ENCODE results near the gene RPL13A. TPM values are rescaled to one million over a fixed set of nuclear protein-coding genes. Genes with fewer than 3 reads are reported as not detected.
A peak's percentile ranks its signal among the peaks of the same experiment; 100 is the strongest.

Gene RPL13A
- total RNA-seq, 1 donor from 2014 or later, result 2,617 TPM

DNA sequence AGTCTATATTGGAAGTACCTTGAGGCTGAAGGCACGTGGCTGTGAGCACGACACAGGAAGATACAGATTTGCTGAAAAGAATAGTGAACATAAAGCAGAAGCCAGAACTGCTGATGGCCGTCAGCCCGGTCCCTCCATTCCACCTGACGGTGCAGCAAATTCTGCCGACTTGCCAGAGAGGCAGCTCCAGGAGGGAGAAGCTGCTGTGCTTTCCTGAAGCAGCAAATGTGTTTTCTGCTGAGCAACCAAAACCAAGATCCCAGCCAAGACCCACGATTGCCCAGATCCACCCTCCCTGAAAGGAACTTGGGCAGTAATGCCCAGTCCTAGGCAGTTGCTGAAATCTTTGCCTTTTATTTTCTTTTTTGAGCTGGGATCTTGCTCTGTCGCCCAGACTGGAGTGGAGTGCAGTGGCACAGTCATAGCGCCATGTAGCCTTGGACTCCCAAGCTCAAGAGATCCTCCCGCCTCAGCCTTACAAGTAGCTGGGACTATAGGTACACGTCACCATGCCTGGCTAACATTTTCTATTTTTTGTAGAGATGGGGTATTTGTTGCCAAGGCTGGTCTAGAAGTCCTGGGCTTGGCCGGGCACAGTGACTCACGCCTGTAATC is 33.4 kb downstream of the RPL13A start:
- no peaks in the 10 kb centered on the region for H3K27me3 Mint-ChIP-seq (ENCODE audit: unreplicated experiment)
- no peak overlapping the region for H3K4me3 Mint-ChIP-seq (ENCODE audit: unreplicated experiment)
- TF ChIP-seq, protein P1, sequence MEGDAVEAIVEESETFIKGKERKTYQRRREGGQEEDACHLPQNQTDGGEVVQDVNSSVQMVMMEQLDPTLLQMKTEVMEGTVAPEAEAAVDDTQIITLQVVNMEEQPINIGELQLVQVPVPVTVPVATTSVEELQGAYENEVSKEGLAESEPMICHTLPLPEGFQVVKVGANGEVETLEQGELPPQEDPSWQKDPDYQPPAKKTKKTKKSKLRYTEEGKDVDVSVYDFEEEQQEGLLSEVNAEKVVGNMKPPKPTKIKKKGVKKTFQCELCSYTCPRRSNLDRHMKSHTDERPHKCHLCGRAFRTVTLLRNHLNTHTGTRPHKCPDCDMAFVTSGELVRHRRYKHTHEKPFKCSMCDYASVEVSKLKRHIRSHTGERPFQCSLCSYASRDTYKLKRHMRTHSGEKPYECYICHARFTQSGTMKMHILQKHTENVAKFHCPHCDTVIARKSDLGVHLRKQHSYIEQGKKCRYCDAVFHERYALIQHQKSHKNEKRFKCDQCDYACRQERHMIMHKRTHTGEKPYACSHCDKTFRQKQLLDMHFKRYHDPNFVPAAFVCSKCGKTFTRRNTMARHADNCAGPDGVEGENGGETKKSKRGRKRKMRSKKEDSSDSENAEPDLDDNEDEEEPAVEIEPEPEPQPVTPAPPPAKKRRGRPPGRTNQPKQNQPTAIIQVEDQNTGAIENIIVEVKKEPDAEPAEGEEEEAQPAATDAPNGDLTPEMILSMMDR (IDR thresholded peaks at IDR 0.05), result no peak
- no peak for DNase-seq (ENCODE audit: extremely low spot score, unreplicated experiment)
- no peak overlapping the region for H3K27ac Mint-ChIP-seq (ENCODE audit: unreplicated experiment)
- no peaks in the 10 kb centered on the region for H3K9me3 Mint-ChIP-seq (ENCODE audit: unreplicated experiment)
- peaks cover 33% of the 10 kb centered on the region for H3K36me3 Mint-ChIP-seq (ENCODE audit: unreplicated experiment)
- H3K4me1 Mint-ChIP-seq (ENCODE audit: unreplicated experiment), result peaks cover 1% of the 10 kb centered on the region

DNA sequence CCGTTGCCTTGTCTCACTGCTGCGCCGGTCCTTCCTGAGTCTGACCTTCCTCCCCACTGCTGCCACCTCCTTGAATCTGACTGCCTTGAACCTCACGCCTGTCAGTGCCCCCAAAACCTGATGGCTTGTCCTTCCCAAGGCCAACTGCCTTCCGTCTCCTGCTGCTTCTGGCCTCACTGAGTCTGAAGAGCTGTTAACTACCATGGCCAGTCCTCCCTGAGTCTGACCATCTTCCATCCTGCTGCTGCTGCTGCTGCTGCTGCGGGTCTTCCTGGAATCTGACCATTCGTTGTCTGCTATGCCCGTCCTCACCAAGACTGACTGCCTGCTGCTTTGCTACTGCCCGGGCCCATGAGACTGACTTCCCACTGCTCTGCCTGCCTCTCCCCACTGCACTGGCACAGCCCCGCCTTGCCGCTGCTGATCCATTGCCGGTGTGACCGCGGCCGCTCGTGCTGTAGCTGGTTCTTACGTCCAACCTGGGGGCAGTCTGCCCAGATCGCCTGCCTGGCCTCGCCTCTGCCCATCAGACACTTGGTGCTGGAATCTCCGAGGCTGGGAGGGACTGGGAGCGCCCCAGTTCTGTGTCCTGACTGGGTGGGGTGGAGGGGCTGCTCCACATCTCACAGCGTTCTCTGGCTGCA is 37.5 kb downstream of the RPL13A start:
- Mint-ChIP-seq H3K27me3 (ENCODE audit: unreplicated experiment) (no peaks in the 10 kb centered on the region), H3K4me1 (ENCODE audit: unreplicated experiment) (peaks cover 17% of the 10 kb centered on the region), H3K9me3 (ENCODE audit: unreplicated experiment) (no peaks in the 10 kb centered on the region), H3K27ac (ENCODE audit: unreplicated experiment) (peak overlapping the region; percentile 34), H3K4me3 (ENCODE audit: unreplicated experiment) (no peak overlapping the region), H3K36me3 (ENCODE audit: unreplicated experiment) (peaks cover 23% of the 10 kb centered on the region)
- DNase-seq (ENCODE audit: extremely low spot score, unreplicated experiment), result no peak
- TF ChIP-seq, protein P1 (IDR thresholded peaks at IDR 0.05), result no peak

DNA sequence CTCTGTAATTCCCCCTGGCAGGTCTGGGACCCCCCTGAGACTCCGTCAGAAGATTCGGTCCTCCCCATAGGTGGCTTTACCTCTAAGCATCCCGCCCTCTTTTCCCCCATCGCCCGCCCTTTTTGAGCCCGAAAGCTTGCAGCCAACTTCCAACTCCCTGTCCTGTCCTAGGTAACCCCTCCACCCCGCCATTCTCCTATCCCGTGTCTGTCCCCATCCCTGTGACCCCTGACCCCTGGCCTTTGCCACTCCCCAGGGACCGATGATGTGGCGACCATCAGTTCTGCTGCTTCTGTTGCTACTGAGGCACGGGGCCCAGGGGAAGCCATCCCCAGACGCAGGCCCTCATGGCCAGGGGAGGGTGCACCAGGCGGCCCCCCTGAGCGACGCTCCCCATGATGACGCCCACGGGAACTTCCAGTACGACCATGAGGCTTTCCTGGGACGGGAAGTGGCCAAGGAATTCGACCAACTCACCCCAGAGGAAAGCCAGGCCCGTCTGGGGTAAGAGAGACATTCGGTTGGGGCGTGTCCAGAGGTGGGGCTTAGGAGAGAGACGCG is 40.9 kb downstream of the RPL13A start:
- peaks cover 19% of the 10 kb centered on the region for H3K36me3 Mint-ChIP-seq (ENCODE audit: unreplicated experiment)
- H3K9me3 Mint-ChIP-seq (ENCODE audit: unreplicated experiment), result no peaks in the 10 kb centered on the region
- DNase-seq (ENCODE audit: extremely low spot score, unreplicated experiment), result no peak
- H3K27ac Mint-ChIP-seq (ENCODE audit: unreplicated experiment), result peak overlapping the region; percentile 99
- peak overlapping the region; percentile 77 for H3K4me3 Mint-ChIP-seq (ENCODE audit: unreplicated experiment)
- TF ChIP-seq, protein P1 (IDR thresholded peaks at IDR 0.05), result no peak
- H3K4me1 Mint-ChIP-seq (ENCODE audit: unreplicated experiment), result peaks cover 25% of the 10 kb centered on the region
- no peaks in the 10 kb centered on the region for H3K27me3 Mint-ChIP-seq (ENCODE audit: unreplicated experiment)

DNA sequence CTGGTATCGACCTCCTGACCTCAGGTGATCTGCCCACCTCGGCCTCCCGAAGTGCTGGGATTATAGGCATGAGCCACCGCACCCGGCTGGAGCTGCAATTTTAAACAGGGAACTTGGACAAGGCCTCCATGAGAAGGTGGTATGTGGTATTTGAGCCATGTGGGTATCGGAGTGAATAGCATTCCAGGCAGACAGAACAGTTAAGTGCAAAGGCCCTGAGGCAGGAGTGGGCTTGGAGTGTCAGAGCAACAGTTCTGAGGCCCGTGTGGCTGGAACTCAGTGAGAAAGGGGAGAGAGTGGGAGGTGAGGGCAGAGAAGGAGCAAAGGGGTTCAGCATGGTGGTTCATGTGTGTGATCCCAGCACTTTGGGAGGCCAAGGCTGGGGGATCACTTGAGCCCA is 43.3 kb downstream of the RPL13A start:
- H3K27me3 Mint-ChIP-seq (ENCODE audit: unreplicated experiment), result no peaks in the 10 kb centered on the region
- H3K27ac Mint-ChIP-seq (ENCODE audit: unreplicated experiment), result no peak overlapping the region
- H3K9me3 Mint-ChIP-seq (ENCODE audit: unreplicated experiment), result no peaks in the 10 kb centered on the region
- H3K4me1 Mint-ChIP-seq (ENCODE audit: unreplicated experiment), result peaks cover 32% of the 10 kb centered on the region
- TF ChIP-seq, protein P1 (IDR thresholded peaks at IDR 0.05), result no peak
- H3K4me3 Mint-ChIP-seq (ENCODE audit: unreplicated experiment), result no peak overlapping the region
- DNase-seq (ENCODE audit: extremely low spot score, unreplicated experiment), result no peak
- peaks cover 14% of the 10 kb centered on the region for H3K36me3 Mint-ChIP-seq (ENCODE audit: unreplicated experiment)
